GM18951 (cell line): Measurements from ENCODE around the gene MUC6.

ENCODE experiments used
- POLR2A ChIP-seq: IDR thresholded peaks from 4 replicates; pipeline ENCODE4 v1.6.1; 2011; ENCODE audit warnings: mild to moderate bottlenecking; ENCODE audit not compliant: insufficient read length, insufficient read depth; ENCODE audit errors: extremely low read depth
- in situ Hi-C: fragments of 300-500 bp; cut with MboI; formaldehyde crosslinking; loops from one replicate; pipeline ENCODE4 v1.12.0; 2022; ENCODE audit warnings: low sequenced_read_pairs, mixed read lengths, inconsistent platforms; ENCODE audit not compliant: unreplicated experiment

Gene MUC6

DNA sequence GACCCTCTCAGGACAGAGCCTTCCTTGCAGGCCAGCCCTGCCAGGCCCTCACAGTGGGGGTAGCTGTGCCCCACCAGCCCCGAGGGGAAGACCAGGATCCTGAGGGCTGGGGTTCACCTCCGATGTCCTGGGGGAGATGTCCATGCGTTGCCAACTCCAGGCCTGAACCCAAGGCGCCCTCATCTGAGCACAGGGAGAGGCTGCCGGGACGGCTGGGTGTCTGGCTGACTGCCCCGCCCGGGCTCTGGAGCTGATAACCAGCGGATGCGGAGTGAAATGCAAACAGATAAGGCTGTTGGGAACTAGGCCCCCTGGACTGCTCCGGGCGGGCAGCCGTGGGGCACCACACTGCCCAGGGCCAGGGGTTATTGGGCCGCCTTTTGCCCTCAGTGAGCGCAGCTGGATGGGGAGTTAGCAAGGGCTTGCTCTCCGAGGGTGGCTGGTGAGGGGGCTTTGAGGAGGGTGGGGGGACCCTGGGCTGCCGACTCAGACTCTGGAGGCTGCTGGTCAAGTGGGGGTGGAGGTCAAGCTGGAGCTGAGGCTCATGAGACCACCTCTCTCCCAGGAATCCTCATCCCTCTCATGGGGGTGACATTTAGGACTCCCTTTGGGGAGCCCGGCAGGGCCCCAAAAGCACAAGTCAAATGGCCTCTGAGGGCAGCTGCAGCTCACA, 5.6 kb upstream of the MUC6 start:
- TF ChIP-seq POLR2A = no peak

DNA sequence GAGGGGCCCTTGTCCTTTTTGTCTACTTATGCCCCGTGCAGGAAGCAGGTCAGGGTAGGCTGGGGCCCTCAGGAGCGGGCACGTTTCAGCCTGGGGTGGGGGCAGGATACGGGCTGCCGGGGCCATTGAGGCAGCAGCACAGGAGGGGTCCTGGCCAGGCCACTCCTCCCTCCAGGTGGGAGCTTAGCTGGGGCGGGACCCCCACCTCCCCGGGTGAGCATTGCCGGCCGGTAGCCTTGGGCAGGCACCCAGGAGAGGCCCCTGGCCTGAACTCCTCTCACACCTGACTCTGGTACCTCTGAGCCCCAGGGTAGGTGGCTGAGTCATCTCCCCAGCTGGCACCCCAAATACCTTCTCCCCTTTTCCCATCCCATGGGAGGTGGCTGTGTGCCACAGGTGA, 5.0 kb upstream of the MUC6 start:
- no peak for TF ChIP-seq POLR2A
- in situ Hi-C loops = loop anchor here (25.0 kb wide), 1 partner anchor 154 kb away; no protein-coding TSS in a partner anchor

More for the DNA sequence above, 5.6 kb upstream of the MUC6 start:
- in situ Hi-C loops = loop anchor here (25.0 kb wide), 1 partner anchor 155 kb away; no protein-coding TSS in a partner anchor

DNA sequence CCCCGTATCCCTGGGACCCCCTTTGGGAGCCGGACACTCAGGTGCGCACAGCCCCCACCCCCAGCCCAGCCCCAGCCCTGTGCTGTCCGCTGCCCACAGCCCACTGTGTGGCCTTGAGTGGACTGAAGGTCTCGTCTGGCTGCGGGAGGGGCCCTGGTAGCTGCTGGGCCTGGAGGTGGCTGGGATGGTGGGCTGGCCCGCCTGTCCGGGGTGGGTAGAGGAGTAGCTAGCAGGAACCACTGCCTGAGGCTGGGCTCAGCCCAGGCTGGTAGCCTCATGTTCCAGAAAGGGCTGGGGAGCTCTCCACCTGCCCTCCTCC, 4.6 kb upstream of the MUC6 start:
- no peak for TF ChIP-seq POLR2A
- in situ Hi-C loops = loop anchor here (25.0 kb wide), 1 partner anchor 154 kb away; no protein-coding TSS in a partner anchor

DNA sequence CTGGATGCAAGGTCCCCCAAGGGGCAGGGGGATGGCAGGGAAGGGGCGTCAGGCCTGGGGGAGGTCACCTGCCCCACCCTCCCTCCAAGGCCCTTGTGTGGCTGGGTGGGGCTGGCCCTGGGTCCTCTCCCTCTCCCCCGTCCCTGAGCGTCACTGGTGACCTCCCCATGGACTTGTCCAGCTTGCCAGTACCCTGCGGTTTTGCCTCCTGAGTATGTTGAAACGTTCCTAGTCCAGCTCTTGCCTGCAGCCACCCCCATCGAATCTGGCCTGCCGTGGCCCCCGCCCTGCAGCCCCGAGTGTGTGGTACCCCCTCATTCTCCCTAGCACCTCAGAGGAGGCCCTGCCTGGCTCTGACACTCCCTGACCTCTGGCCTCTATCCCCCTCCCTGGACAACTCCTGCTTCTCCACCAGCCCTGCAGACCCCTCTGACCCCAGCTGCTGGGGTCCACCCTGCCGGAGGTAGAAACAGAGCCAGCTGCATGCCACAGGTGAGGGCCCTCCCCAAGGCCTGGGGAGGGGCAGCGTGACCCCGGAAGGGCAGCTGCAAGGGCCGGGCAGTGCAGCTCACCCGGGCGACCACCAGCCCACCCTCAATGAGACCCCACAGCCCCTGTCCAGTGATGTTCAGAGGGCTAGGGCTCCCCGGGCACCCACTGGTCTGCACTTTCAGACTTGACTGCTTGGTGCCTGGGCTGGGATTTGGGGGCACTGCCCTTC, 4.1 kb upstream of the MUC6 start:
- in situ Hi-C loops = loop anchor here (25.0 kb wide), 1 partner anchor 153 kb away; no protein-coding TSS in a partner anchor
- no peak for TF ChIP-seq POLR2A

DNA sequence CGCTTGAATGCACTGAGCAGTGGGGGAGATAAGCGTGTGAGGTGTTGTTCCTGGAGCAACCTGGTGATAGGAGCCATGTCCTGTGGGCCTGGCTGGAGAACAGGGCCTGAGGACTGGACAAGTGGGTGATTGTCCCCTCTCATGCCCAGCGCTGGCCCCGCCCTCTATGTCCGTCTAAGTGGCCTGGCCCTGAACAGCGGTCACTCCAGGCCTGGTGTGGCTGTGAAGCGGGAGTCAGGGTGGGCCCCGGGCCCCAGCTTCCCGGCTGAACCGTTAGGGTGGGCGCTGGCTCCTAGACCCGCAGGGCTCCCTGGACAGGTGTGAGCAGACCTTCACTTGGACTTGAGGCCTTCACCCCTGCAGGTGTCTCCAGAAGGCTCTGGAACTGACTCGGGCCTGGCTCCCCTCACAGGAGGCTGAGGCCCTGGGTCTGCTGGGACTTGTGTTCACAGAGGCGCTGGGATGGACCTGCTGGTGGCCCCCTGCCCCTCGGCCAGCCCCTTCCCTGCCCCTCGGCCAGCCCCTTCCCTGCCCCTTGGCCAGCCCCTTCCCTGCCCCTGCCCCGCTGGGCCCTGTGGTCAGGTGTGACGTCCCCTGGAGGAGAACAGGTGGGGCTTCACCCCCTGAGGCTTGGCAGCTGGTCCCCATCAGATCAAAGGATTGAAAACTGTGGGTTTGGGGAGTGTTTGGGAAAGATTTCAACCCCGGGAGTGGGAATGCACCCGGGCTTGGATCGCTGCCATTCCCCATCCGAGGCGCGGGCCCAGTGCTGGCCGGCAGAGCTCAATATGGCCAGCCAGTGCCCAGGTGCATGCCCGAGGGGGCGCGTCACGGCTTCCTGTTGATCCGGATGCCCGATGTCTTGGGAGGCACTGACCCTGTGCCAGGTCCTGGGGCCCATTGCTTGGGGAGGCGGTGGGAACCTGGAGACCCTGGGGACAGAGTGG, 3.2 kb upstream of the MUC6 start:
- in situ Hi-C loops = loop anchor here (25.0 kb wide), 1 partner anchor 152 kb away; no protein-coding TSS in a partner anchor
- no peak for TF ChIP-seq POLR2A

DNA sequence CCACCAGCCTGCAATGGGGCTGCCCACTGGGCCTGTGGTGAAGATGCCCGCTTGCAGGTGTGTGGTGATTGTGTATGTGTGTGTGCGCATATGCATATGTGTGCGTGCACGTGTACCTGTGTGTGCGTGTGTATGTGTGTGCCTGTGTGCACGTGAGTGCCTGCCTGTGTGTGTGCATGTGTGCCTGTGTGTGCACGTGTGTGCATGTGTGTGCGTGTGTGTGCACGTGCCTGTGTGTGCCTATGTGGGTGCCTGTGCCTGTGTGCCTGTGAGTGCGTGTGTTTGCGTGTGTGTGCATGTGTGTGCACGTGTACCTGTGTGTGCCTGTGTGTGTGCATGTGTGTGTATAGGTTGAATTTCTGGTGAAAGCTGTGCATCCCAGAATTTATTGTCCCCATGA, 2.4 kb upstream of the MUC6 start:
- in situ Hi-C loops = loop anchor here (25.0 kb wide), 1 partner anchor 152 kb away; no protein-coding TSS in a partner anchor
- no peak for TF ChIP-seq POLR2A

DNA sequence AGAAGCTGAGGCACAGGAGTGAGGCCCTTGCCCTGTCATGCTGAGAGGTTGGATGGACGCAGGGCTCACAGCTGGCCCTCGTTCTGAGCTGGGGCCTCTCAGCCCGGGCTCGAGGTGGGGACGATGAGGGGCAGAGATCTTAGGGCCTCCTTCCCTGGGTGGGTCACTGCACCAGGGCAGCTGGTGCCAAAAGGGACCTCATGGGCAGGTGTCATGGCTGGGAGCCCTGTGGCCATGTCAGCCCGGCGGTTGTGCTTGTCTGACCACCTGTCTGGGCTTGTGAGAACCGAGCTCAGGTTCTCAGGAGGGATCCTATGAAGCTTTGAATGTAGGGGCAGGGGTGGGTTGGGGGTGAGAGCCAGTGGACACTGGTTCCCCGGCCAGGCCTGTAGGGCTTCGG, 1.8 kb upstream of the MUC6 start:
- in situ Hi-C loops = loop anchor here (25.0 kb wide), 1 partner anchor 151 kb away; no protein-coding TSS in a partner anchor
- no peak for TF ChIP-seq POLR2A

DNA sequence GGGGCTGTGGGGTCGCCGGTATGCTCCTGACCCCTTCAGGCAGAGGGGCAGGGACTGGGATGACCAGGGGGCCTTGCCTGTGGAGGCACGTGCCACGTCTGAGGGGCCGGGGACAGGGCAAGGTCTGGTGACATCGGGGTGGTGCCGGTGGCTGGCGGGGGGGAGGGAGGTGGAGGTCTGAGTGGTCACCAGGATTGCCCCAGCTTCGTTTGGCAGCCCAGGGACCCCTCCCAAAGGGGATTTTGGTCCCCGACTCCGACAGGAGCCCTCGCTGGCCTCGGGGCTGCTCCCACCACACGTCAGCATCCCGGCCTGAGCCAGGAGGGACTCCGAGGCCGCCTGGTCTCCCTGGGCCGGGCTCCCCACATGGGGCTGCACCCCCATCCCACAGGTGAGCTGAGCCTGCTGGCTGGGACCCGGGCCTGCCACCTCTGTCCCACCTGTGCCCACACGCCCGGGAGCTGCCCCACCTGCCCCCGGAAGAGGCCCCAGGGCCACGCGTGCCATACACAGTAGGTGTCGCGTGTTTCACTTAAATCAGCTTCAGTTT, 1.1 kb upstream of the MUC6 start:
- in situ Hi-C loops = loop anchor here (25.0 kb wide), 1 partner anchor 150 kb away; no protein-coding TSS in a partner anchor
- TF ChIP-seq POLR2A = no peak

DNA sequence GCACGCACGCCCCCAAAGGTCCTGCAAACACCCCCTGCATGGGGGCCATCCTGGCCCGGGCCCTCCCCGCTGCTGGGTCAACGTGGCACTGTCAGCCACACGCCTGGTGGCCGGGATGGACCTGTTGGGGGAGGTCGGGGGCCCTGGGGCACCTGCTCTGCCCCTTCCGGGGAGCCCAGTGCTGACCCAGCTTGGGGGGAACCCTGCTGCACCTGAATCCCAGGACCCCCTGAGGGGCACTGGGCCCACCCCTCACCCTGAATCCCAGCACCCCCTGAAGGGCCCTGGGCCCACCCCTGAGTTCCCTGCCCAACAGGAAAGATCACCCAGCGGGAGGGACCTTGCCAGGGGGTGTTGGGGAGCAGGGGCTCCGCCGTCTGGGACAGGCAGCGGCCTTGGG, 413 bp upstream of the MUC6 start:
- in situ Hi-C loops = loop anchor here (25.0 kb wide), 1 partner anchor 150 kb away; no protein-coding TSS in a partner anchor
- no peak for TF ChIP-seq POLR2A

DNA sequence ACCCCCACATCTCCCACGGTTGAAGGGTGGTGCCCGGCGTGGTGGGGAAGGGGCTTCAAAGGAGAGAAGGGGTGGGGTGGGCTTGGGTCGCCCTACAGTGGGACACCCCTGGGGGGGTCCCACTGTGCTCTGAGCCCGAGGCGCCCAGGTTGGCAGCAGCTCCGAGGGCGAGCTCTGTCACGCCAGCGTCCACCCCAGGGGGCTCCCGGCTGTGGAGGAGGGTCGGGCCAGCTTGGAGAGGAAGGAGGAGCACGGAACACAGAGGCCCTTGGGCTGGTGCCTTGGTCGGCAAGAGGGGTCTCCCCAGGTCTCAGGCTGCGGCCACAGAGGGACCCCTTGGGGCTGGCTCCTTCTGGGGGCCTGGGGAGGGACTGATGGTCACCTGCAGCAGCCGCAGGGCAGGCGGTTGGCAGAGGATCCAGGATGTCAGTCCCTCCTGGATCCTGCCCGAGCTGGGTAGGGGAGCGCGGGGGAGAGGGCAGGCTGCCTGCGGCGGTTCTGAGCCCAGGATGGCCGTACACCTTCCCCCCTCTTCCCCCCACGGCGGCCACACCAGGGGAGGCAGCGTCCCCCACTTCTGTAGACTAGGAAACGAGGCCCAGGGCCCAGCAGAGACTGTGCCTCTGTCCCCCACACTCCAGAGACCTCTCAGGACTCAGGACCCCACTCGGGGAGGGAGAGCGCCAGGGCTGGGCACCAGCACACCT, 788 bp downstream of the MUC6 start:
- in situ Hi-C loops = loop anchor here (25.0 kb wide), 1 partner anchor 148 kb away; no protein-coding TSS in a partner anchor
- TF ChIP-seq POLR2A = no peak

DNA sequence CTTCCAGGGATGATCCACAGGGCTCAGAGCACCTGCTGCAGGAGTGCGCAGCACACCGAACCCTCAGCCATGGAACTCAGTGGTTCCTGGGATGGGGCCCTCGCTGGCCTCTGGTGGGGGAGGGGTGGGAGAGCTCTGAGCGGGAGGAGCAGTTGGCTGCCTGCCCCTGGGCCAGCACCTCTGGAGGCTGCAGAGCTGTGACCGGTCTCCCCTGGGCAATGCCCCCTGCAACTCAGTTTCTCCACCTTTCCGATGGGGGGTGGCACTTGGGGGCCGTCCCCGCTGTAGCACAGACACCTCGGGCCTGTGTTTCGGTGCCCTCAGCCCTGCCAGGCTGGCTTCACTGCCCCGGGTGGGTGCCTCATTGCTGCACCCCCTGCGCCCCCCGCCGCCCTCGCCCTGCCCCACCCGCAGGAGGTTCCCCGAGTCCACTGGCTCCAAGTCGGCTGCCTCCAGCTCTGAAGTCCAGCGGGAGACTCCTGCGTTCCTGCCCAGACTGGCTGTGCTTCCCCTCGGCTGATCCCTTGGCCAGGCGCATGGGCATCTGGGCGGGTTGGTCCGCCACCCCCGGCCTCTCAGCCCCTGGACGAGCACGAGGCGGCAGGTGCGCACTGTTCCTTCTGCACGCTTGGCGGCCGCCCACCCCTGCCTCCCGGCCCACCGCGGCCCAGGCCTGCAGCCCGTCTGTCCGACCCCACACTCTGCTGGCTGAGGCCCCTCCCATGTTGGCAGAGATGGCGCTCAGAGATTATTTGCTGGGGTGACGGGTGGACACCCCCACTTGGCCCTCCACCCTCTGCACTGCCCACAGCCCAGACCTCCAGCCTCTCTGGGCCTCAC, 1.8 kb downstream of the MUC6 start:
- no peak for TF ChIP-seq POLR2A
- in situ Hi-C loops = loop anchor here (25.0 kb wide), 1 partner anchor 147 kb away; no protein-coding TSS in a partner anchor
